GM19438 (cell line): ENCODE data around the gene SHLD1.

Source experiments
- ATAC-seq: cut with Tn5 transposase; IDR thresholded peaks from one replicate; pipeline ENCODE4 v1.9.1; 2021; ENCODE audit warnings: low read depth; ENCODE audit not compliant: unreplicated experiment

The SHLD1 gene

GRCh38 chr20:5809495-5809894, 59.3 kb downstream of the SHLD1 start:
- no peak for ATAC-seq

DNA sequence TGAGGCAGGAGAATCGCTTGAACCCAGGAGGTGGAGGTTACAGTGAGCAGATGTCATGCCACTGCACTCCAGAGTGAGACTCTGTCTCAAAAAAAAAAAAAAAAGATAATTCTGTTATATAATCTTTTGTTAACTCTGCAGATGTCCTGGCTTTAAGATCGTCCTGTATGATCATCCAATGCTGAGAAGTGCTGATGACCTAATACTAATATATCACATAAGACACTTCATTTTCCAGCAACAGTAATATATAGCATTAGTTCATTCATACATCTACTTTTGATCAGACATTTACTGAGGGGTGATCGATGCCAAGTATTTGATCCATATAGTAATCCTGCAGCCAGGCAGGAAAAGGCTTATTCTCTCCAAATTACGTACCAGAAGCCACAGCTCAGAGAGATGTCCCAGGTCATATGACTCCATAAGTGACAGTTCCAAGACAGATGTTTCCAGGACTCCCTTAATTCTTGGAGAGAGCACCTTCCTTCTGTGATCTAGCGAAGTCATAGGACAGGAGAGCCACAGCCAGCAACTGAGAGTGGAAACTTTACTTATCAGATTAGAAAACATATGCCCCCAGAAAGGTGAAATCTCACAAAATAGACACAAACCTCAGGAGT, 60.7 kb downstream of the SHLD1 start:
- no peak for ATAC-seq

GRCh38 chr20:5811746-5812145, 61.5 kb downstream of the SHLD1 start:
- ATAC-seq: no peak

- no peak for ATAC-seq
These were observed 68.1 kb downstream of the SHLD1 start for GRCh38 chr20:5818346-5818681.

GRCh38 chr20:5820738-5821137, 70.5 kb downstream of the SHLD1 start:
- no peak for ATAC-seq

DNA sequence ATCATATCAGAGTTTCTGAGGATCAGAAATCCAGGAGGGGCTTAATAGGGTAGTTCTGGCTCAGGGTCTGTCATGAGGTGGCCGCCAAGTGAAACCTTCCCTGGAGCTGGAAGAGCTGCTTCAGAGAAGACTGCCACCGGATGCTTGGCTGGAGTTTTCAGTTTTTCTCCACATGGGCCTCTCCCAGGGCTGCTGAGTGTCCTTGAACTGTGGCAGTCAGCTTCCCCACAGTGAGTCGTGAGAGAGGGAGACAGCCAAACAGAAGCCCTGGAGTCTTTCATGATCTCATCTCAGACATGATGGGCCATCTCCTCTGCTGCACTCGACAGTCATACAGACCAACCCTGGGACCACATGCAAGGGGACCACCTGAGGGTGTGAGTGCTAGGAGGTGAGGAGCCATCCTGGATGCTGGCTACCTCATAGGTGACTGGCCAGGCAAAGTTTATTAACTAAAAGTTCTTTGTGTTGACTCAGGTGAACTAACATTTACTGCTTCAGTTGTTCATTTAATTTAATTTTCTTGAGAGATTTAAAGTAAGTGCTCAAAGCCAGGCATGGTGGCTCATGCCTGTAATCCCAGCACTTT, 71.5 kb downstream of the SHLD1 start:
- no peak for ATAC-seq

DNA sequence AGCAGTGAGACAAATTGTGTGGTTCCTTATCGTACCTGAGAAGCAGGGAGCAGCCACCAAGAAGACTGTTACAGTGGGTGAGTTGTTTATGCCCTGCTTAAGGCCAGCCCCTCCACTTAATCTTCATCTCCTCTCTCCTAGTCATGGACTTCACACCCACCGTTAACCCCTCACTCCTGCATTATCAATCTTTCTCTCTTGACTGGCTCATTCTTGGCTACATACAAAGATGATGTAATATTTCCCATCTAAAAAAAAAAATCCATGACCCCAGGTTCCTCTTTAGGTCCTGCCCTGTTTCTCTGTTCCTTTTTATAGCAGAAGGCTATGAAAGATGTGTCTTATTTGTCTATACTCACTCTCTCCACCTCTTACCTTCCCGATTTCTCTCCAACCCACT, 72.4 kb downstream of the SHLD1 start:
- no peak for ATAC-seq

GRCh38 chr20:5825130-5825719, 75.0 kb downstream of the SHLD1 start:
- no peak for ATAC-seq

GRCh38 chr20:5827098-5827853, 77.1 kb downstream of the SHLD1 start:
- no peak for ATAC-seq

DNA sequence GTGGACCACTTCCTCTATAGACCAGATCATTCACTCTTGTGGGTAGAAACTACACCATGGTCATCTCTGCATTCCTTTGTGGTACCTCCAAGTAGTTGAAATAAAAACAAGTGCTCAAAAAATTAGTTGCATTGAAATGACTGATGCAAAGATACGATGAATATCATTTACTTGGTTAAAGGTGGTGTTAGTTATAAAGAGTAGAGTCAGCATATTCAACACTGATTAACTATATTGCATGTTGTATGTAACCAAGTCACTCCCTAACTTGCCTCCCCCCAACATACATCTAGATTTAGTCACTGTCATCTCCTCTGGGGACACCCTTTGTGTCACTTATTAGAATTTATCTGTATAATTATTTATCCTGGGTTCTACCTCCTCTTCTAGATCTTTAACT, 77.7 kb downstream of the SHLD1 start:
- no peak for ATAC-seq

GRCh38 chr20:5829241-5829809, 79.1 kb downstream of the SHLD1 start:
- no peak for ATAC-seq

DNA sequence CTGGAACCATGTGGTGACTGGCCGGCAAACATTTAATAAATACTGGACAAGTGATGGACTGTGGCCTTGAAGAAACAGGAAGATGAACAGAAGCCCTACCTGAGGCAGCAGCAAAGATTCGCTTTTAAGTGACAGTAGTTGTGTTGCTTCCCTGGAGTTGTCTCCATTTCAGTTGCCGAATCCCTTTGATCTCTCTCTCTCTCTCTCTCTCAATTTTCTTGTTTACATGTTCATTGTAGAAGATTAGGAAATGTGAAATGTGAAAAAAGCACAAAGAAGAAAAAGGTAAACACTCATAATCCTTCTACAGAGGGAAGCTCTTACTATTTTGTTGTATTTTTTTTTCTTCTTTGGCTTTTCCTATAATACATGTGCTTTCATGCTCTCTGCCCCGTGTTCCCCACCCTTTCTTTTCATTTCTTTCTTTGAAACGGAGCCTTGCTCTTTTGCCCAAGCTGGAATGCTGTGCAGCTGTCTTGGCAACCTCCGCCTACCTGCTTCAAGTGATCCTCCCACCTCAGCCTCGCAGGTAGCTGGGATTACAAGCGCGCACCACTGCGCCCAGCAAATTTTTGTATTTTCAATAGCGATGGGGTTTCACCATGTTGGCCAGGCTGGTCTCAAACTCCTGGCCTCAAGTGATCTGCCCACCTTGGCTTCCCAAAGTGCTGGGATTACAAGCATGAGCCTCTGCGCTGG, 81.5 kb downstream of the SHLD1 start:
- no peak for ATAC-seq

DNA sequence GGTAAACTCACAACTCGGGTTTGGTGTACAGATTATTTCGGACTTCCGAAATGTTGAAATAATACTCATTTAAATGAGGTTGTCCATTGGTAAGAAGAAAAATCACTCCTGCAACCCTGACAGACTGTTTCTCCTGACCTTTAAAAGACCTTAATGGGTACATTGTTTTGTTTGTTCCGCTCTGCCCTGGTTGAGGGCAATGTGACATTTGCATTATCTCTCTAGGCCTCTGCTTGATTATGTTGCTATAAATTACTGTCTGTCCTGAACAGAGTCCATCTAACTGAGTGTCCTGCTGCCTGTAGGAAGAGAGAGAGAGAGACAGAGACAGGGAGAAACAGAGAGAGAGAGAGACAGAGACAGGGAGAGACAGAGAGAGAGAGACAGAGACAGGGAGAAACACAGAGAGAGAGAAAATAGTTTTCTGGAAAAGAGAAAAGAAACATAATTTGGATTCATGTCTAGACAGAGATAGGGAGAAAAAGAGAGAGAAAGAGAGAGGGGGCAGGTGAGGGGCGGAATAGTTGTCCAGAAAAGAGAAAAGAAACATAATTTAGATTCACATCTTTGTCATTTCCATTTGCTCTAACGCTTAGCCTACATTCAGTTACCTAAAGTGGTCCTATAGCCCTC, 83.2 kb downstream of the SHLD1 start:
- ATAC-seq: no peak

GRCh38 chr20:5834436-5835005, 84.3 kb downstream of the SHLD1 start:
- no peak for ATAC-seq

GRCh38 chr20:5835321-5835821, 85.2 kb downstream of the SHLD1 start:
- ATAC-seq: no peak

GRCh38 chr20:5835871-5836270, 85.7 kb downstream of the SHLD1 start:
- ATAC-seq: no peak

DNA sequence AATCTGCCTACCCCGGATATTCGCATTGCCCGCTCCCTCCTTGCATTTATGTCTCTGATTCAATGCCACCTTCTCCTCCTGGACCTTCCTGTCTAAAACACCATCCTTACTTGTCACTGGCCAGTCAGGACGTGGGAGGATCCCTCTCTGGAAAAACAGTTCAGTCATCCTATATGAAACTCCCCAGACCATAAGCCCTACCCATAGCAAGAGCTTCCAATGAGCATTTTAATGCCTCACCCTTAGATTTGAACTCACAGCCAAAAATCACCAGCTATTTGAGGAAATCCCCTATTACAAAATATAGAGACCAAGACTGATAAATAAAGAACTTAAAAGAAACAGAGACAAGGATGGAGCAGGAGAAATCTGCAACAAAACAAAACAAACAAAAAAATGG, 86.4 kb downstream of the SHLD1 start:
- ATAC-seq: no peak

DNA sequence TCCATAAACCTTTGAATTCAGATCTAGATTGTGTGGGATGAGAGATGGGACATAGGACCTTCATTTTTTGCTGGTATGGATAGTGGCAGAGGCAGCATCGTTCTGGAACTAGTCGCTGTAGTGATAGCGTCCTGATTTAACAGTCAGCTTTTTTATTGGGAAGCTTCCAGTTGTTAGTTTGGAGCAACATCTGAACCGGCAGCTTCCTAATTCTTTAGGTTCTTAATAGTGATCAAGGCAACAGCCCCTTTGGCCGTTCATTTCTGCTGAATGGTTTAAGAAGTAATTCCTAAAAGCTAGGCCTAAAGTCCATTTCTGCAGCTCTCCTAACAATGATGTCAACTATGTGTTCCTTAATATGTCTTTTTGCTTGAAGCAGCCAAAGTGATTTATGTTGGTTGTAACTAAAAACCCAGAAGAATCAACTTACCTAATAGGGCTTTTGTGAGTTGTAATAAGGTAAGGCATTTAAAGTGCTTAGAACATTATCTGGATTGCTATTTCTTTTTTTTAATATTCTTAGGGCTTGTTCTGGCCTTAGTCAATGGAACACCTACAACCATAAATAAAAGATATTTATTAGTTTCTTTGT, 90.3 kb downstream of the SHLD1 start:
- no peak for ATAC-seq

DNA sequence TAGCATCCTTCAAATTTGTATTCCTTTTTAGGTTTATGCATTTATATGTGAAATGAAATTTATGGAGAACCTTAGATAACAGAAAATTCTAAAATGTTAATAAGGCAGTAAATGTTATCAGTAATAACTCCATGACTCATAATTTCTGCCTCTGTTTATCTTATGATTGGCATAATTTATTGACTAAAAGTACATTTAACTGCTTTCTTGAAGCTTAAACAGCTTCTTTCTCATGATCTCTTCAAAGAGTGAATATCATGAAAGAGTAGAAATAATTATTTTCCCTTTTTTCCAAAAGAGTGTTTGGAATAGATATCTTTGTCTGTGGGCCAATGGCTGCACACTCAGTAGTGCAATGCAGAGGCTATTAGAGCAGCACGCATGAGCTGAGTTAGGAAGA, 91.3 kb downstream of the SHLD1 start:
- no peak for ATAC-seq
